Pancreas (tissue), 10 donors: ENCODE measurements around the gene TNIK. TPM values are rescaled to one million over a fixed set of nuclear protein-coding genes. Genes with fewer than 3 reads are reported as not detected.

Source experiments
- ATAC-seq, 4 donors: fragments of 200-7000 bp; cut with Tn5 transposase; one replicate each; pipeline versions ENCODE4 v1.8.0 to v1.9.1; 2020; ENCODE audit warnings: mild to moderate bottlenecking in 4 of 4, moderate library complexity in 4 of 4
- DNase-seq, 6 donors: peaks; one replicate each; pipeline ENCODE4 v3.0.0-alpha.2; 2020
- FAIRE-seq: peaks from 2 replicates; lab custom pipeline; 2012; peaks lifted over from hg19 to GRCh38; lab: Jason Lieb, UNC
- H3K27ac ChIP-seq, 4 donors: fragments of 200-600 bp; sonication (generic); 1 replicate in 3 of 4; 2 replicates in 1 of 4; pipeline versions ENCODE4 v1.5.0 to v1.8.0; 2020
- H3K27me3 ChIP-seq, 4 donors: fragments of 200-600 bp; one replicate each; pipeline ENCODE4 v1.8.0; 2021
- H3K36me3 ChIP-seq, 3 donors: fragments of 200-600 bp; sonication (generic) in 1 of 3; one replicate each; pipeline versions ENCODE4 v1.5.0 to v1.8.0; 2020 to 2021
- H3K4me1 ChIP-seq, 3 donors: fragments of 200-600 bp; one replicate each; pipeline ENCODE4 v1.8.0; 2021
- H3K4me3 ChIP-seq, 4 donors: fragments of 200-600 bp; sonication (generic) in 2 of 4; one replicate each; pipeline versions ENCODE4 v1.5.0 to v1.8.0; 2020 to 2021
- H3K9me3 ChIP-seq, 4 donors: fragments of 200-600 bp; one replicate each; pipeline ENCODE4 v1.8.0; 2021
- WGBS, 2 donors: extraction: QIAGEN DNeasy Blood & Tissue Kit; methylation state at CpG; one replicate each; pipeline ENCODE4 v1.1.7; 2013; 5-methylcytosine and 5-hydroxymethylcytosine counted together
- intact Hi-C, 3 donors: fragments of 100-400 bp; cut with DNase I; formaldehyde crosslinking; loops; one replicate each; pipeline versions ENCODE4 v1.11.1 to v1.14.2; 2022
- polyA plus RNA-seq, 2 donors: library from polyadenylated mRNA; stranded (reverse); fragments of 200-250 nt; gene quantifications; one replicate each; pipeline ENCODE4 v1.2.3, GENCODE V29; 2013
- total RNA-seq, 6 donors: library from RNA; stranded (reverse); fragmentation: NEBNext Ultra II Directional in 4 of 6; extraction: Animal tissue kit (Norgen Biotek cat#: 25700) in 4 of 6; gene quantifications; one replicate each; pipeline versions ENCODE4 v1.2.1 to v1.2.4, GENCODE V29; 2021 to 2023
- TF ChIP-seq, protein P1 (sequence below), 4 donors: fragments of 200-600 bp; sonication (generic) in 3 of 4; IDR thresholded peaks; one replicate each; pipeline versions ENCODE4 v1.5.0 to v1.8.0; 2021; ENCODE audit warnings: antibody characterized with exemption in 4 of 4
- donor health status: healthy with polysubstance abuse.
- donor health status: DM: no; HTN: no; CAD: no; lungs with moderate emphysema.
- donor health status: DM: no; HTN: no; CAD: no.
- donor health status: control.
- donor health status: control.
- donor health status: Bipolar disorder and iron deficiency.
- donor health status: DM: yes; HTN: yes; CAD: no.
- donor health status: DM: no; HTN: no; CAD: no.
- donor health status: DM: no; HTN: no; CAD: no.
- donor health status: DM: yes; HTN: yes; CAD: no.

Gene TNIK
- total and polyA plus RNA-seq, 8 donors, result 3.5 to 13.6 (median 5.8) TPM

GRCh38 chr3:171465763-171466162, 5.6 kb upstream of the TNIK start:
- FAIRE-seq, result no peak
- H3K27ac ChIP-seq, result no peak overlapping the region
- TF ChIP-seq, protein P1, sequence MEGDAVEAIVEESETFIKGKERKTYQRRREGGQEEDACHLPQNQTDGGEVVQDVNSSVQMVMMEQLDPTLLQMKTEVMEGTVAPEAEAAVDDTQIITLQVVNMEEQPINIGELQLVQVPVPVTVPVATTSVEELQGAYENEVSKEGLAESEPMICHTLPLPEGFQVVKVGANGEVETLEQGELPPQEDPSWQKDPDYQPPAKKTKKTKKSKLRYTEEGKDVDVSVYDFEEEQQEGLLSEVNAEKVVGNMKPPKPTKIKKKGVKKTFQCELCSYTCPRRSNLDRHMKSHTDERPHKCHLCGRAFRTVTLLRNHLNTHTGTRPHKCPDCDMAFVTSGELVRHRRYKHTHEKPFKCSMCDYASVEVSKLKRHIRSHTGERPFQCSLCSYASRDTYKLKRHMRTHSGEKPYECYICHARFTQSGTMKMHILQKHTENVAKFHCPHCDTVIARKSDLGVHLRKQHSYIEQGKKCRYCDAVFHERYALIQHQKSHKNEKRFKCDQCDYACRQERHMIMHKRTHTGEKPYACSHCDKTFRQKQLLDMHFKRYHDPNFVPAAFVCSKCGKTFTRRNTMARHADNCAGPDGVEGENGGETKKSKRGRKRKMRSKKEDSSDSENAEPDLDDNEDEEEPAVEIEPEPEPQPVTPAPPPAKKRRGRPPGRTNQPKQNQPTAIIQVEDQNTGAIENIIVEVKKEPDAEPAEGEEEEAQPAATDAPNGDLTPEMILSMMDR (IDR thresholded peaks at IDR 0.05), result no peak
- peaks cover 0 to 4% (median 0%) of the 10 kb centered on the region in 3 donors for H3K4me1 ChIP-seq
- 82 to 88% methylated on average over 3 of the region's 3 CpGs for WGBS, 2 donors
- no peak overlapping the region for H3K4me3 ChIP-seq
- H3K36me3 ChIP-seq, result no peaks in the 10 kb centered on the region
- ATAC-seq, result no peak
- no peak for DNase-seq
- no peaks in the 10 kb centered on the region for H3K9me3 ChIP-seq
- no peaks in the 10 kb centered on the region for H3K27me3 ChIP-seq
- intact Hi-C loops, result no loop called here

DNA sequence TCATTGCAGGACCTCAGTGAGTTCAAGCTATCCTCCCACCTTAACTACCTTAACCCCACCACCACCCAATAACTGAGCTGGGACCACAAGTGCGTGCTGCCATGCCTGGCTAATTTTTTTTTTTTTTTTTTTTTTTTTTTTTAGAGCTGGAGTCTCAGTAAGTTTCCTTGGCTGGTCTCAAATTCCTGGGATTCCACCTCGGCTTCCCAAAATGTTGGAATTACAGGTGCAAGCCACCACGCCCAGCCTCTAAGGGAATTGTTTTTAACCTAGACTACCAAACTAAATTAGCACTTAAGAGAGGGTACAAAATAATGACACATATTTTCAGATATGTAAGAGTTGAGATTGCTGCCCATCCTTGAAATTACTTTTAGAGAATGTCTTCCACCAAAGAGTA, 4.3 kb upstream of the TNIK start:
- ATAC-seq, result no peak
- 94% methylated on average over 3 of the region's 3 CpGs for WGBS, 2 donors
- Histone ChIP-seq H3K27me3 (no peaks in the 10 kb centered on the region), H3K27ac (no peak overlapping the region), H3K4me1 (peaks cover 0 to 4% (median 0%) of the 10 kb centered on the region in 3 donors), H3K4me3 (no peak overlapping the region), H3K36me3 (no peaks in the 10 kb centered on the region), H3K9me3 (no peaks in the 10 kb centered on the region)
- intact Hi-C loops, result no loop called here
- no peak for DNase-seq
- TF ChIP-seq, protein P1 (IDR thresholded peaks at IDR 0.05), result no peak
- FAIRE-seq, result no peak

GRCh38 chr3:171462224-171462623, 2.0 kb upstream of the TNIK start:
- FAIRE-seq, result no peak

DNA sequence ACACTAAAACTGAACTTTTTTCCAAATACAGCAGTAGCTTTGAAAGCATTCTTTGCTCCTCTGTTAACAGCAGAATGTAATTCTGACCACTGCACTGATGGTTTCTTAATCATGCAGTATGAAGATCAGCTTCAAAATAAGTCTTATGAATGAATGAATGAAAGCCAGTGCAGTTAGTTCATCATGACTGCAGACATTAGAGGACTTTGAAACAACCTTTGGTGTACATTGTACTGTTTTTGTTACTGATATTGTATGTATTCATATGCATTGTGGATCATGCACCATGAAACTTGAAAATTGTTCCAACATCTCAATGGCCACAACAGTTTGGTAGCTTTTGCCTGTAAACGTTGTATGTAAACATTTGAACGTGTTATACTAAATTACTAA, 1.3 kb upstream of the TNIK start:
- no peaks in the 10 kb centered on the region for H3K9me3 ChIP-seq
- no peaks in the 10 kb centered on the region for H3K27me3 ChIP-seq
- WGBS, 2 donors, result 5 to 11% methylated on average over 2 of the region's 2 CpGs
- FAIRE-seq, result no peak
- H3K36me3 ChIP-seq, result no peaks in the 10 kb centered on the region
- peak overlapping the region in 1 of 4 donors; percentile 76 for H3K27ac ChIP-seq
- H3K4me3 ChIP-seq, result peak overlapping the region in 3 of 4 donors; percentile 54 to 93 (median 77)
- TF ChIP-seq, protein P1 (IDR thresholded peaks at IDR 0.05), result no peak
- no peak for ATAC-seq
- DNase-seq, result no peak
- intact Hi-C loops, result no loop called here
- peaks cover 0 to 10% (median 0%) of the 10 kb centered on the region in 3 donors for H3K4me1 ChIP-seq

More at GRCh38 chr3:171462224-171462623, 2.0 kb upstream of the TNIK start:
- Histone ChIP-seq H3K4me3 (no peak overlapping the region), H3K9me3 (no peaks in the 10 kb centered on the region), H3K27ac (no peak overlapping the region), H3K27me3 (no peaks in the 10 kb centered on the region), H3K36me3 (no peaks in the 10 kb centered on the region), H3K4me1 (peaks cover 0 to 6% (median 0%) of the 10 kb centered on the region in 3 donors)
- WGBS, 2 donors, result 53 to 61% methylated on average over 1 of the region's 1 CpG
- TF ChIP-seq, protein P1 (IDR thresholded peaks at IDR 0.05), result no peak
- ATAC-seq (no peak), DNase-seq (no peak)
- intact Hi-C loops, result no loop called here

DNA sequence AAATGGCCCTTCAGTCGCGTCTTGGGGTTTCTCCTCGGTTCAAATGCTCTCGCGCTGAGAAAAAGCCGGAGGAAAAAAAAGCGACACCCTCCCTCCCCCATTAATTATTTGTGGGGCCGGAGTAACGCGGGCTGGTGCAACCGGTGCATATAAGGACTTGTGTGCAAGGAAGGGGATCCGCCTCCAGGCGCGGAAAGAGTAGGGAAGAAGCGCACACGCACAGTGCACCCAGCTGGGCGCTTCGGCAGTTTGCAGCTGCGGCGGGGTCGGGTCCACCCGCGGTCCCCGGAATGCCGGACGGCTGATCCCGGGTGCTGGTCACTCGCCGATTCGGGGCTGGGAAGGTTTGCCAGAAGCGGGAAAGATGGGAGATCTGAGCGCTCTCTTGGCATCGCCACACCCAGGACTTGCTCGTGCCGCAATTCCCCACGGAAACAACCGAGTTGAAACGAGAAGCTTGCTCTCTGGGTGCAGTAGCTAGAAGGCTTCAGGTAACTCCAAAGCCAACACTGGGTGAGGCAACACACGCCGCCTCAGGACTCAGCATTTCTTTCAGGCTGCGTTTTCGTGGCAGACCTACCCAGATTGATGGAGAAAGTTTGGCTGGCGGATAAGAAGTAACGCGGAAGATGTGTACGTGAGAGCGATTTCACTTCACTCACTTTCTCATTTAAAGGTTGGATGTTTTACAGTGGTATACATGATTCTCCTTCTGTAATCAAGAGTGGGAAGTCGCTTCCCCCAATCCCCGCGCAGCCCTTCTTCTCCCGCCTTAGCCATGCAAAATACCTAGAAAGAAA, 720 bp upstream of the TNIK start:
- Histone ChIP-seq H3K27me3 (no peaks in the 10 kb centered on the region), H3K9me3 (no peaks in the 10 kb centered on the region), H3K4me1 (peaks cover under 1 to 16% (median 4%) of the 10 kb centered on the region in 3 donors), H3K4me3 (peak overlapping the region; percentile 54 to 93 (median 70)), H3K27ac (peak overlapping the region in 3 of 4 donors; percentile 15 to 76 (median 51)), H3K36me3 (no peaks in the 10 kb centered on the region)
- FAIRE-seq (no peak), ATAC-seq (peak; percentile 53 to 71 (median 66)), DNase-seq (peak; percentile 43 to 78 (median 63))
- TF ChIP-seq, protein P1 (IDR thresholded peaks at IDR 0.05), result no peak
- WGBS, 2 donors, result 0 to 1% methylated on average over 51 of the region's 51 CpGs
- intact Hi-C loops, result no loop called here
